Esophagus squamous epithelium (tissue), 5 donors: ENCODE data around the gene DLEC1. TPM values are rescaled to one million over a fixed set of nuclear protein-coding genes. Genes with fewer than 3 reads are reported as not detected.

Experiments used
- DNase-seq: peaks from one replicate; lab custom pipeline; 2025; lab: John Stamatoyannopoulos, UW
- H3K27ac ChIP-seq, 4 donors: fragments of 200-600 bp; sonication (generic); one replicate each; pipeline ENCODE4 v1.5.1; 2016 to 2019; ENCODE audit warnings: mild to moderate bottlenecking in 1 of 4
- H3K27me3 ChIP-seq, 4 donors: fragments of 200-600 bp; sonication (generic); 1 replicate in 3 of 4; 2 replicates in 1 of 4; pipeline versions ENCODE4 v1.5.1 to v1.6.0; 2017 to 2021; ENCODE audit warnings: antibody characterized with exemption in 1 of 4
- H3K36me3 ChIP-seq, 3 donors: fragments of 200-600 bp; sonication (generic); one replicate each; pipeline ENCODE4 v1.5.1; 2016 to 2019
- H3K4me1 ChIP-seq, 3 donors: fragments of 200-600 bp; sonication (generic); one replicate each; pipeline ENCODE4 v1.5.1; 2017 to 2019
- H3K4me3 ChIP-seq, 4 donors: fragments of 200-600 bp; sonication (generic); 1 replicate in 3 of 4; 2 replicates in 1 of 4; pipeline ENCODE4 v1.5.1; 2016 to 2019; ENCODE audit warnings: mild to moderate bottlenecking in 2 of 4, moderate library complexity in 1 of 4
- H3K9me3 ChIP-seq, 3 donors: fragments of 200-600 bp; sonication (generic); one replicate each; pipeline ENCODE4 v1.5.1; 2016 to 2019
- CTCF ChIP-seq, 6 experiments: fragments of 450-650 bp in 4 of 6; fragments of 200-600 bp in 2 of 6; sonication (generic) in 2 of 6; IDR thresholded peaks; one replicate each; pipeline ENCODE4 v1.5.1; 2016 to 2019; ENCODE audit warnings: antibody characterized with exemption in 6 of 6, mild to moderate bottlenecking in 4 of 6, moderate library complexity in 4 of 6
- POLR2A ChIP-seq, 4 donors: fragments of 450-650 bp; IDR thresholded peaks; one replicate each; pipeline ENCODE4 v1.6.1; 2017; ENCODE audit warnings: antibody characterized with exemption in 4 of 4, mild to moderate bottlenecking in 4 of 4, moderate library complexity in 3 of 4
- WGBS, 2 donors: methylation state at CpG; one replicate each; pipeline ENCODE4 v1.1.5; 2018; 5-methylcytosine and 5-hydroxymethylcytosine counted together
- intact Hi-C: fragments of 100-400 bp; cut with DNase I; formaldehyde crosslinking; loops from one replicate; pipeline ENCODE4 v1.15.0; 2022
- total RNA-seq, 4 donors: library from RNA; depleted of rRNA; stranded (reverse); fragments of >200 nt; gene quantifications; one replicate each; pipeline ENCODE4 v1.1.0, GENCODE V29; 2016
- donor health status: DM: yes; HTN: yes; CAD: no.

DLEC1 gene
- total RNA-seq, 4 donors from 2014 or later, result 0.19 TPM; not detected in 3

- 90 to 93% methylated on average over 6 of the region's 13 CpGs for WGBS, 2 donors
- no peak overlapping the region for H3K27ac ChIP-seq
- no peaks in the 10 kb centered on the region for H3K27me3 ChIP-seq
- H3K4me1 ChIP-seq, result peaks cover 0 to 13% (median 0%) of the 10 kb centered on the region in 3 donors
- H3K9me3 ChIP-seq, result peaks cover 0 to 6% (median 0%) of the 10 kb centered on the region in 3 donors
- intact Hi-C loops, result no loop called here
- H3K4me3 ChIP-seq, result no peak overlapping the region
- TF ChIP-seq CTCF (IDR thresholded peaks at IDR 0.05), result no peak
- TF ChIP-seq POLR2A (IDR thresholded peaks at IDR 0.05), result no peak
- peaks cover 7 to 75% (median 20%) of the 10 kb centered on the region in 3 donors for H3K36me3 ChIP-seq
- no peak for DNase-seq
Measured at GRCh38 chr3:38018296-38019266, 20.4 kb upstream of the DLEC1 start.

GRCh38 chr3:38019658-38020341 lies 19.2 kb upstream of the DLEC1 start:
- peaks cover 0 to 21% (median 0%) of the 10 kb centered on the region in 3 donors for H3K4me1 ChIP-seq
- H3K27me3 ChIP-seq, result no peaks in the 10 kb centered on the region
- TF ChIP-seq POLR2A (IDR thresholded peaks at IDR 0.05), result no peak
- no peak for TF ChIP-seq CTCF (IDR thresholded peaks at IDR 0.05)
- no peak overlapping the region for H3K4me3 ChIP-seq
- DNase-seq, result no peak
- intact Hi-C loops, result no loop called here
- no peak overlapping the region for H3K27ac ChIP-seq
- WGBS, 2 donors, result 84 to 91% methylated on average over 9 to 10 of the region's 10 CpGs
- H3K36me3 ChIP-seq, result peaks cover 7 to 63% (median 20%) of the 10 kb centered on the region in 3 donors
- H3K9me3 ChIP-seq, result peaks cover 0 to 6% (median 0%) of the 10 kb centered on the region in 3 donors

- H3K36me3 ChIP-seq, result peaks cover 7 to 58% (median 20%) of the 10 kb centered on the region in 3 donors
- H3K9me3 ChIP-seq, result peaks cover 0 to 6% (median 0%) of the 10 kb centered on the region in 3 donors
- H3K4me3 ChIP-seq, result no peak overlapping the region
- H3K4me1 ChIP-seq, result peaks cover 1 to 24% (median 2%) of the 10 kb centered on the region in 3 donors
- no peak for DNase-seq
- no peak overlapping the region for H3K27ac ChIP-seq
- intact Hi-C loops, result no loop called here
- TF ChIP-seq POLR2A (IDR thresholded peaks at IDR 0.05) (no peak), CTCF (IDR thresholded peaks at IDR 0.05) (no peak)
- H3K27me3 ChIP-seq, result no peaks in the 10 kb centered on the region
- WGBS, 2 donors, result 71 to 80% methylated on average over 1 to 2 of the region's 3 CpGs
Measured at GRCh38 chr3:38020342-38020726, 18.7 kb upstream of the DLEC1 start.

GRCh38 chr3:38021196-38021595 lies 17.8 kb upstream of the DLEC1 start:
- intact Hi-C loops, result no loop called here
- whole genome bisulfite sequencing, 2 donors, result 93% methylated on average over 2 to 4 of the region's 4 CpGs
- no peak for TF ChIP-seq CTCF (IDR thresholded peaks at IDR 0.05)
- TF ChIP-seq POLR2A (IDR thresholded peaks at IDR 0.05), result no peak
- no peak for DNase-seq
- Histone ChIP-seq H3K9me3 (peaks cover 0 to 3% (median 0%) of the 10 kb centered on the region in 3 donors), H3K4me3 (no peak overlapping the region), H3K27ac (no peak overlapping the region), H3K36me3 (peaks cover 7 to 49% (median 15%) of the 10 kb centered on the region in 3 donors), H3K27me3 (no peaks in the 10 kb centered on the region), H3K4me1 (peaks cover 10 to 33% (median 11%) of the 10 kb centered on the region in 3 donors)
